ENCODE measurements around the gene PLXNA4.

Gene PLXNA4

GRCh38 chr7:132434041-132434440 is 142.2 kb downstream of the PLXNA4 start:
- FAIRE-seq: no peak

- FAIRE-seq: no peak
These were observed 143.0 kb downstream of the PLXNA4 start for GRCh38 chr7:132433301-132433700.

GRCh38 chr7:132430861-132431822 is 145.1 kb downstream of the PLXNA4 start:
- FAIRE-seq: no peak

DNA sequence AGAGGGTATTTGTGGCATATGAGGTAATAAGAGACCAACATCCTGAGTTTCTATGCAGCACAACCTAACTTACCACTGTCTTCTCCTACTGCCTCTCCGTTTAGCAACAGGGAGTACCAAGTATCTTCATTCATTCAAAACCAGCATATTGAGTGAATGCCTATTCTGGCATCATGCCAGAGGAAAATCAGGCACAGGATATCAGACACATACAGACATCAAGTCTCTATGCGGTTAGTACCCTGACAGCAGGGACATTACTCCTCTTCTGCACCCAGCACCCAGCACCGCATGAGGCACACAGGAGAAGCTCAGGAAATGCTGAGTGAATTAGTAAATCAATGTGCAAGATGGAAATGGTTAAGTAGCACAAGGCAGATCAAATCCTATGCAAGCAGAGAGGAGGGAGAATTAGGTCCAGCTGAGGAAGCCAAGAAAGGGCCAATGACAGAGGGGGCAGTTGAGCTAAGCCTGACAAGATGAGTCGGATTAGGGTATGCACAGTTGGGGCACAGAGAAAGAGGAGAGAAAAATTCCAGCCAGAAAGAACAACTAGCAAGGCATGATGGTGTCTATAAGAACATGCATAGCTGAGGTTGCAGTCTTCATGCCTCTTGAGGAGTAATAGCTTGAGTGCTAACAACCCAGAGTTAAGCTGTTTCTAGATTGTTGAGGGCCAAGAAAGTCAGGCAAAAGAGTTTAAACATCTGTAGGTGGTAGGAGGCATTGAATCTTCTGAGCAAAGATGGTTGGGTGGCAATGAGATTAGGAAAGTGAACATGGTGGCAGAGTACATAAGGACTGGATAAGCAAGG is 146.0 kb downstream of the PLXNA4 start:
- FAIRE-seq: no peak

GRCh38 chr7:132429181-132429580 is 147.1 kb downstream of the PLXNA4 start:
- no peak for FAIRE-seq

GRCh38 chr7:132428247-132428919 is 147.9 kb downstream of the PLXNA4 start:
- no peak for FAIRE-seq

DNA sequence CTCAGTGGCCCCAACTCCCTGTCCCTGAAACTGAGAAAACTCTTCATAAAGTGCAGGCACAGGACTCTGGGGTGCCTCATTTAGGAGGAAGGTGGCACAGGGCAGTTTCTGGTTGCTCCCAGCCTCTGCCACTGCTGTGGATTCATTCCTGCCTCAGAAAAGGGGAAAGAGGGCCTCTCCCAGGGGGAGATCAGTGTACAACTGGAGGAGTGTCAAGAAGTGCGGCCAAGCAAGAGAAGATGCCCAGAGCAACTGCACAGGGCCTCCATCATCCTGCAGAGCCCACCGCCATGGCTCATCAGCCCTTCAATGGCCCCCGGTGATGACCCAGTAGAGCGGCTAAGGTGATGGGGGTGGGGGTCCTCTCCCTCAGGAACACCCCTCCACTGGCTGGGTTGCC is 150.3 kb downstream of the PLXNA4 start:
- FAIRE-seq: no peak

DNA sequence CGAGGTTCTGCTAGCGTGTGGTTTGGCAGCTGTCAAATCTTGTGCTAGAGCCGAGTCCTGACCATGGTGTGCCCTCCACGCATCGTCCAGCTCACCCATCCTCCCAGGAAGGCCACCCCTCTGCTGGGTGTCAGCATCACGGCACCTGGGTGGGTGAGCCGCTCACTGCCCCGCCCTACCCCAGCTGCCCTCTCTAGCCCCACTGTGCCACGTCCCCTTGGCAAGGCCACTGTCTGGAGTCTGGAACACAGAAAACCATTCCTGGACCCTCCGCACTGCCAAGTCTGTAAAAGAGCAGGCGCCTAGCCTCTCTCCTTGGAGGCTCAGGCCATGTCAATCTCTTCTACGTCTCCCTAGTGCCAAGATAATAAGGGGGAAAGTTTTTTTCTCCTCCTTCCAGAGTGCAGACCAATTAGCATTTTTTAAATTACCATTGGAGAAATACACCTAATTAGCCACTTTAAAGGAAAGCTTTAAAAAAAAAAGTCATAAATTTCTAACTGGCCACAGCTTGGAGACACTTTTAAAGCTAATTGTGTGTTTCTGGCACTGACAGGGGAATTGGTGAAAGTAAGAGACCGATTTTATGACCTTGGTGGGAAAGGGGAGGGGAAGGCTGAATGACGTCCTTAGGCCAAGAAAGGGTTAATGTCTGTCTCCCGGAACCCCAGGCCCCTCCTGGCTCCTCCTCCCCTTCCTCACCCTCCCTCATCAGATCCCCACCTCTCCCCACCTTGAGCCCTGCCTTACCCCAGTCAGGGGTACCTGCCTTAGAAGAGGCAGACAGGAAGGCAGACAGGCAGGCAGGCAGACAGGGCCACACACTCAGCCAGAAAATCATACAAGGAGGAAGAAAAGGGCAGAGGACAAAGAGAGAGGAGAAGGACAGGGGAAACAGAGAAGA is 151.2 kb downstream of the PLXNA4 start:
- no peak for FAIRE-seq

GRCh38 chr7:132424277-132424676 is 152.0 kb downstream of the PLXNA4 start:
- no peak for FAIRE-seq

DNA sequence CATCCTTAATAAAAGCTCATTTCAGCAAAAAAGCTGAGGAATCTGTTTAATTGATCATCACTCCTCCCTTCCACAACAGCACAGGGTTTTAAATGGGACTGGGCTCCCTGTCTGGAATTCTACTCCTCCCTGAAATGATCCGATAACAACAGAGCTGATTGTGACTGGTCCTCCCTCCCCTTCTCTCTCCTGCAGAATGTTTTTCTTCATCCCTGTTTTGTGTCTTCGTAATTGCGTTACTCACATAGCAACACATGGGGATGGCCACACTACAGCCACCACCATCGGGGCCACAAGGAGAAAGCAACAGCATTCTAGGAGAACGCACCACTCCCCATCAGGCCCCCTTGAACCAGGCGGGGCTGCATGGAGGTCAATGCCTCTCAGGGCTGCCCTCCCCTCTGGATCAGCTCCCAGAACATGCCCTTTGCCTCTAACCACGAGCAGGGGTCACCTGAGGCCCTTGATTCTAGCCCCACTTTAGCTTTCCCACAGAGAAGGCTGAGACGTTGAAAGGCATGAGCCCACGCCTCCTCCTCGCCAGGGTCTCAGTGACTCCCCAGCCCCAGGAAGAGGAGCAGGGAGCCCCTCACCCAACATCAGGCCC is 152.6 kb downstream of the PLXNA4 start:
- FAIRE-seq: no peak

DNA sequence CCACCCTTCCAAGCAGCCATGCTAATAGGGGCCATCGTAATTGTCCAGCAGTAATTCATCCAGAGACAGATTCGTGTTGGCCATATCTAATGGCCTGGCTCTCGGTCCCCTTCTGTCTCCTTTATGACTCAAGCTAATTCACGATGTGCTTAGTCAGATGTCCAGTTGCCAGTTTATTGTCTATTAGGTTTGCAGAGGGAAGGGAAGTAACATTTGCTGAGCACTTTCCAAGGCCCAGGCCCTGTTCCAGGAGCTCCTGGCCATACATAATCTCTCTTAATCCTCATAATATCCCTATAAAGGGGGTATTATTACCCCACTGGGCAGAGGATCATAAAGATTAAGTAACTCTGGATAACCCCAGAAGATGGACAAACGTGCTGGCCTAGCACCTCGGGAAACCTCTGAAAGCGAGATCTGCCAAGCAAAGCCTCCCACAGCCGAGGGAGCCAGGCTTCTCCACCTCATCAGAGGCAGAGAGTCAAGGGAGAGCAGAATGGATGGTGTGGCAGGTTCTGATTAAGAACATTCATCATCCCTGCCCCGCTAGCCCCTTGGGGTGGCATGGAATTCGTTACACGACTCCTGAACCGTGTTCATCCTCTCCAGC is 153.7 kb downstream of the PLXNA4 start:
- no peak for FAIRE-seq

GRCh38 chr7:132420527-132420926 is 155.7 kb downstream of the PLXNA4 start:
- FAIRE-seq: no peak

DNA sequence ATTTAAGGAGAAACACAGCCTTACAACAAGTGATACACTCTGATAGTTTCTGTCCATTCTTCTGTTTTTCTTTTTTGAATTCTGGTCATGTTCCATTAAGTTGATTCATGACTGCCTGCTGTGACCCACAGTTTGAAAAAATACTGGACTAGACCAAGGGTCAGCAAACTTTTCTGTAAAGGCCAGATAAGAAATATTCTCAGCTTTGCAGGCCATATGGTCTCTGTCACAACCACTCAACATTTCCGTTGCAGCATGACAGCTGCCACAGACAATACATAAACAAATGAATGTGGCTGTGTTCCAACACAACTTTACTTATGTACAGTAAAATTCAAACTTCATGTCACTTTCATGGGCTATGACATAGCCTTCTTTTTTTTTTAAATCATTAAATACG is 156.7 kb downstream of the PLXNA4 start:
- no peak for FAIRE-seq

DNA sequence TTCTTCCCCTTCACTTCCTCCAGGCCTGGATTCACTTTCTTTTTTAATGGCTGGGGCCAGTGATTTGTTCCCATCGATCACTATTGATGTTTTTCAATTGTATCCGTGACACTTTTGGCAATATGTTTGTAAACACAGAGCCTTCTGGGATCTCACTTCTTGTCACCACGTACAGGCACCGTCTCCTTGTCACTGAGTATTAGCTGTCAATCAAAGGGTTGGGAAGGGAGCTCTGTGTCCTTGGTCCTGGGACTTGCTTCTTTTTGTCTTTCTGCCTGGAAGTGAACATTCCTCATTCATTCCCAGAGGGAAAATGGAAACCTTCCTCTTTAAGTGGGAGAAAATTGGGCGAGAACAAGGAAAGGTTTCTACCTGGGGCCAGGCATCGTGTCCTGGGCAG is 157.4 kb downstream of the PLXNA4 start:
- no peak for FAIRE-seq

DNA sequence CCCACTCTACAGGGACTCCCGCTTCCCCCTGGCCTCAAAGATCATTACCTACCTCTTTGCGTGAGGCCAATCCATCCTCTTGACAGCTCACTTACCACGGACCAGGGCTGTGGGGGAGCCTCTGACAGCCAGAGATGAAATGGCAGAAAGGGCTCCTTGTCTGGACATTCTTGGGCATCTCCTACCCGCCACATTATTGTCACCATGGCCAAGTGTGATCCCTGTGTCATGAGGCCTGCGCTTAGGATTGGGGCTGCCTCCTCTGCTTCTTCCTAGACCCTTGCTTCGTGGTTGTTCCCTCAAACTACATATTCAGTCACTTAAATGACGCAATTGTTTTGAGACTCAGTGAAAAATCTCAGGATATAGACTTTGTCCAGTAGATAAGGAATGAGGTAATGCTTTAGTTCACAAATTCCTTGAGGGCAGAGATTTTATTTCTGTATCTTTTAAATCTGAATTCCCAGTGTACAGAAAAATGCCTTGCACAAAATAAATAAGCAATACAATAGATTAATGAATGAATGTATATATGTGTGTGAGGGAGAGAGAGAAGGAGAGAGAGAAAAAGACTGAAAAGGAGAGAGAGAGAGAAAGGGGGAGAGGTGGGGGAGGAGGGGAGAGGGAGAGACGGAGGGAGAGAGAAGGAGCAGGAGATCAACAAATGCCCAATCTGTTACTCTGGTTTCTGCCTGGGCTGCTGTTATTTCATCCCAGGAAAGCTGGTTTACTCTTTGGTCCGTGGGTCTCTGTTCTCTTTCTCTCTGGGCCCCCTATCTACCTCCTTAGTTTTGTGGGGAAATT is 159.0 kb downstream of the PLXNA4 start:
- FAIRE-seq: no peak

DNA sequence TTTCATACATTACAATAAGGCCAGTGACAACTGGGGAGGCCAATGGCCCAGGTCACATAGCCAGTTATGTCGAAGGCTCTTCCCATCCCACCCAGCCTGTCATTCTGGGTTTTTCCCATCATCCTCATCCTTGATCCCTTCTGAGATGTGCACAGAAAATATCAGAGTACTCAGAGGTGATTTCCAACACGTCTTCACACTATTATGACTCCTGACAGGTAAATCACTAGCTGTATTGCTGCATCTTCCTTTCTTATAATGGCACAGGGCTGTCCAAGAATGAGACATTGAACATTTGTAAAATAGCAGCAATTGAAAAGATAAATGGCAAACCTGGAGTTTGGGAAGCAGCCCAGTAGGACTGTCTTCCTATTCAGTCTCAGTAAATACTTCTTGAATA is 159.9 kb downstream of the PLXNA4 start:
- FAIRE-seq: no peak

GRCh38 chr7:132415259-132415658 is 161.0 kb downstream of the PLXNA4 start:
- FAIRE-seq: no peak

GRCh38 chr7:132414857-132415256 is 161.4 kb downstream of the PLXNA4 start:
- no peak for FAIRE-seq

DNA sequence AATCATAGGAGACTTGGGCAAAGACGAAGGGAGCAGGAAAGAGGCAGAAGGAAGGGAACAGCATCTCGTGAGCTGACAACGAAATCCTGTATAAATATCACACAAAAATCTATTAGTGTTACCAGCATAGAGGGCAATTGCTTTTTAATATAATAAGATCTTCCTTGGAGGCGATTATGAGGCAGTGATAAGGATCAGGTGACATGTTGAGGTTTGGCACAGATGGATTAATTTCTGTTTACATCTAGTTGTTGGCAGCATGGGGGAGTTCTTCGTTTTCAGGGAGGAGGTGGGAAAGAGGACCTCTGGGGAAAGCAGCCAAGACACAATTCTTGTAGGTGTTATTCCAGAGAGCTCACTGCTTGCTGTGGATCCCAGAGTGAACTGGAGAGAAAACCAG is 163.8 kb downstream of the PLXNA4 start:
- no peak for FAIRE-seq

- FAIRE-seq: no peak
These were observed 165.3 kb downstream of the PLXNA4 start for GRCh38 chr7:132410861-132411541.
